ENCODE measurements around the gene GPA33.

DNA sequence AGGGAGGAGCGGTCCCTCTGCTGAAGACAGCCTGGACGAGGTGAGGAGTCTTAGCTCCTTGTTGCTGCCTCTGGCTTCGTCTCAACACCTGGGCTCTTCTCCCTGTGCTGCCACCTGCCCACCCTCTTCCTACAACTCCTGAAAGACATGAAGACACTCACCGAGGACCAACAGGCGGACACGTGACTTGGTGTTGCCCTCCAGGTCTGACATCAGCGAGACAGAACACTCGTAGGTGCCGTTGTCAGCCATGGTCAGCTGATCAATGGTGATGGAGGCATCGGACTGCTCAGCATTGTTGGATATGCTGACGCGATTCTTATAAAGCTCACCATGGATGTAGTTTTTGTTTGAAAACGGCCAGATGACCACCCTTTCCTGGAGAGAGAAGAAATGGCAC, 21.4 kb downstream of the GPA33 start:
- no peak for TF ChIP-seq CTCF (conservative IDR thresholded peaks at IDR 0.05; ENCODE audit: low read length)
- no peak for TF ChIP-seq EZH2phosphoT487 (IDR thresholded peaks at IDR 0.05; ENCODE audit: borderline replicate concordance, low read depth, low read length)
